HG02981 (cell line): Measurements from ENCODE around the gene SIPA1.

Experiments used
- ATAC-seq: cut with Tn5 transposase; IDR thresholded peaks from one replicate; pipeline ENCODE4 v1.9.1; 2021; ENCODE audit warnings: mild to moderate bottlenecking, moderate library complexity; ENCODE audit not compliant: unreplicated experiment

The SIPA1 gene

DNA sequence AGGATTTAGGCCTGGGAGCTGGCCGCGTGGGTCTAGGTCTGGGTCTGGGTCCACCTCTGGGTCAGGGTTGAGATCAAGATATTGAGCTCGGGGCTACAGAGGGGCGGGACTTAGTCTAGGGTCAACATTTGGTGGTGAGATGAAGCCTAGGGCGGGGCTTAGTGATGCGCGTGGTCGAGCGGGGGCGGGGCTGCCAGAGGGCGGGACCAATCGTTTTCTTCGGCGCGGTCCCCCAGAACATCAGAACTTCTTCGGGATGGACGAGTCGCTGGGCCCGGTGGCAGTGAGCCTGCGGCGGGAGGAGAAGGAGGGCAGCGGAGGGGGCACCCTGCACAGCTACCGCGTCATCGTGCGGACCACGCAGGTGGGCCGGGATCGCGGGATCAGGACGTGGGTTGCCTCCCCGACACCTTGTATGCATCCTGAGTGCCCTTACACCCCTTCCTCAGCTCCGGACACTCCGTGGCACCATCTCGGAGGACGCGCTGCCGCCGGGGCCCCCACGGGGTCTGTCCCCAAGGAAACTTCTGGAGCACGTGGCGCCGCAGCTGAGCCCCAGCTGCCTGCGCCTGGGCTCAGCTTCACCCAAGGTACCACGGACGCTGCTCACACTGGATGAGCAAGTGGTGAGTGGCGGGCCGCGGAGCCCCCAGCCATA, 4.2 kb downstream of the SIPA1 start:
- ATAC-seq, result no peak

DNA sequence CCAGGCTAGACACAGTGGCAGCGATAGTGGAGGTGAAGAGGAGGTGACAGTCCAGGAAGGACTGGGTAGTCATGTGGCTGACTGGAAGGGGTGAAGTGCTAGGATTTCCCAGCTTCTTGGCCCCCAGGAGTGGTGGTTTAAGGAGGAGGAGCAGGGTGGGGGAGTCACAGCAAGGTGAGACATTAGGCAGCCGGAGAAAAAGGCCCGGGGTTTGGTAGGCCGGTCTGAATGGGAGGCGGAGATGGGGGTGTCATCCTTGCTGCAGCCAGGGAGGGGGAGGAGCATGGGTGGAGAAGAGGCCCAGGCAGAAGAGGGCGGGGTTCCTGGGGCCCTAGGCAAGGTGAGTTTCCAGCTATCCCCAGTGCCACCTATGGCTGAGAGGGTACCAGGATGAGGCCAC, 6.1 kb downstream of the SIPA1 start:
- ATAC-seq, result no peak

DNA sequence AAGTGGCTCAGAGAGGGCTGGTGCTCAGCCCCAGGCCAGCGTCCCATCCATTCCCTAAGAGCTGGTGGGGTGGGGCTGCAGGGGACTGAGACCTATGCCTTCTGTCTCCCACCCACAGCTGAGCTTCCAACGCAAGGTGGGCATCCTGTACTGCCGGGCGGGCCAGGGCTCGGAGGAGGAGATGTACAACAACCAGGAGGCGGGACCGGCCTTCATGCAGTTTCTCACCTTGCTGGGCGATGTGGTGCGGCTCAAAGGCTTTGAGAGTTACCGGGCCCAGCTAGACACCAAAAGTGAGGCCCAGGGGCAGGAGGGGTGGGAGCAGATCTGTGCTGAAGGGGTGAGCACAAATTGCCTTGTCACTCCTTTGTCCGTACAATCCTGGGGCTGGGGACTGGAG, 6.9 kb downstream of the SIPA1 start:
- ATAC-seq, result no peak

DNA sequence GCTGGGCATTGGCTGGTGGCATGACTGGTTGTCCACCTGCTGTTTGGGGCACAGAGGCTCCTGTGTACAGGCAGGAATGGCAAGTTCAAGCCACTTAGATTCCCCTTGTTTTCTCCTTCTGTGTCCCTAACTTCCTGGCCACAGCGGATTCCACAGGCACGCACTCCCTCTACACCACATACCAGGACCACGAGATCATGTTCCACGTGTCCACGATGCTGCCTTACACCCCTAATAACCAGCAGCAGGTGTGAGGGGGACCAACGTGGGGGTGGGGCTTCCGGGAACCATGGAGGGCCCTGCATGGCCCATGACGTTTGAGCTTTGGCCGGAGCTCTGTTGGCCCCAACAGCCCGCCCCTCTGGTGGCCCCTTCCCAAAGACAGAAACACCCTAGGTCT, 7.8 kb downstream of the SIPA1 start:
- no peak for ATAC-seq

DNA sequence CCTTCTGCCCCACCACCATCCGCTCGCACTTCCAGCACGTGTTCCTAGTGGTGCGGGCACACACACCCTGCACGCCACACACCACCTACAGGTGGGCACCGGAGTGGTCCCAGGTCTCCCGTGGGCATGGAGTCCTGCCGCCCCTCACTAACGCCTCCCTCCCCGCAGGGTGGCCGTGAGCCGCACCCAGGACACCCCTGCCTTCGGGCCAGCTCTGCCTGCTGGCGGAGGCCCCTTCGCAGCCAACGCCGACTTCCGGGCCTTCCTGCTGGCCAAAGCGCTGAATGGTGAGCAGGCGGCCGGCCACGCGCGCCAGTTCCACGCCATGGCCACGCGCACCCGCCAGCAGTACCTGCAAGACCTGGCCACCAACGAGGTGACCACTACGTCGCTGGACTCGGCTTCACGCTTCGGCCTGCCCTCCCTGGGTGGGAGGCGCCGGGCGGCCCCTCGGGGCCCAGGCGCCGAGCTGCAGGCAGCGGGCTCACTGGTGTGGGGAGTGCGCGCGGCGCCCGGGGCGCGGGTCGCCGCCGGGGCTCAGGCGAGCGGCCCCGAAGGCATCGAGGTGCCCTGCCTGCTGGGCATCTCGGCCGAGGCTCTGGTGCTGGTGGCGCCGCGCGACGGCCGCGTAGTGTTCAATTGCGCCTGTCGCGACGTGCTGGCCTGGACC, 8.5 kb downstream of the SIPA1 start:
- ATAC-seq, result no peak

GRCh38 chr11:65646958-65647701, 9.2 kb downstream of the SIPA1 start:
- ATAC-seq, result no peak

DNA sequence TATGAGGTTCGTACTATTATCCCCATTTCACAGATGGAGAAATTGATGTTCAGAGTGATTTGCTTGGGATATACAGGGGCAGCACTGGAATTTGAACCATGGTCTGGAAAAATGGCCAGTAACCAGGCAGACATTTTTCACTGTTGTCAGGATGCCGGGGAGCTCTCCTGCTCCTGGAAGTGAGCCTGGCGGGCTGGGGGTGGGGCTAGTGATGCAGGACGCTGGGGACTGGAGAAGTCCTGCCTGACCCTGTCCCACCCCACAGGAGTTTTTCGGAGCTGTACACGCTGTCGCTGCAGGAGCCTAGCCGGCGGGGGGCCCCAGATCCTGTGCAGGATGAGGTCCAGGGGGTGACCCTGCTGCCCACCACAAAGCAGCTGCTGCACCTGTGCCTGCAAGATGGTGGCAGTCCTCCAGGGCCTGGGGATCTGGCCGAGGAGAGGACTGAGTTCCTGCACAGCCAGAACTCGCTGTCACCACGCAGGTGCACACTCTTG, 11.1 kb downstream of the SIPA1 start:
- ATAC-seq, result no peak

GRCh38 chr11:65649656-65650546, 12.0 kb downstream of the SIPA1 start:
- ATAC-seq, result no peak

DNA sequence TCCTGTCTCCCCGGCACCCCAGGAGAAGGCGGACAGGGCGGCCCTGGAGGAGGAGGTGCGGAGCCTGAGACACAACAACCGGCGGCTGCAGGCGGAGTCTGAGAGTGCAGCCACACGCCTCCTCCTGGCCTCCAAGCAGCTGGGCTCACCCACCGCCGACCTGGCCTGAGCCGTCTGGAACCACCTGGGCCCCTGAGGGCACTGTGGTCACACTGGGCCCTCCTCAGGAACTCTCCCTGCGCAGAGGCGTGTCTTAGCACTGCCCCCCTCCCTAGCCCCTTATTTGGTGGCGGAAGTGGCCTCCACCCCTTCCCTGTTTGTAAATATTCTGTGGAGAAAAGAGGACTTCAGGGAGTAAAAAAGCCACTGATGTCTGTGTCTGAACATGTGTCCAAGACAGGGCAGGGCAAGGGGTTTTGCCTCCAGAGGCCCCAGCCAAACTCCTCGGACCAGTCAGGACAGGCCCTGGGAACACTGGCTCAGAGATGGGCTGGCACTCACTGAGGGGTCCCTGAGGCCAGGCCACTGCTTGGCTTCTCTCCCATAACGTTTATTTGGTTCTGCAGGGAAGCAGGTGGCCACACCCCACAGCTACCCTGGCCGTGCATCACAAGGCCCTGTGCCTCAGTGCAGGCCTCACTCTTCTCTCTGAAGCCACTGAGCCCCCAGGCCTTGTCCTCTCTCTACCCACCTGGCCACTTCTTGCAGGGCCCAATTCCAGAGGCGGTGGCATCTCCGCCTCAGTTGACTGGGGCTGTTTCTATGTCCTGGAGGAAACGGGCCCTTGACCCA, 12.8 kb downstream of the SIPA1 start:
- no peak for ATAC-seq

DNA sequence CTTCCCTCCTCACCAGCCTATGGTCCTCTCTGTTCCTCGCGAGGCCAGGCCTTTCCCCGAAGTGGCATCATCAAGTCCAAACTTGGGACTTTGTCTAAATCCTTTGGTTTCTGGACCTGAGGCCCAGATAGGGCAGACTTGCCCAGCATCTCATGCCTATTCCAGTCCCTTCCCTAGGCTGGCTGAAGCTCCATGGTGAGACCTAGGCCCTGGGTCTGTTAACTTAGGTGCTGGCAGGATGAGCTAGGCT, 13.4 kb downstream of the SIPA1 start:
- ATAC-seq, result no peak

GRCh38 chr11:65651589-65652510, 13.9 kb downstream of the SIPA1 start:
- ATAC-seq, result no peak

DNA sequence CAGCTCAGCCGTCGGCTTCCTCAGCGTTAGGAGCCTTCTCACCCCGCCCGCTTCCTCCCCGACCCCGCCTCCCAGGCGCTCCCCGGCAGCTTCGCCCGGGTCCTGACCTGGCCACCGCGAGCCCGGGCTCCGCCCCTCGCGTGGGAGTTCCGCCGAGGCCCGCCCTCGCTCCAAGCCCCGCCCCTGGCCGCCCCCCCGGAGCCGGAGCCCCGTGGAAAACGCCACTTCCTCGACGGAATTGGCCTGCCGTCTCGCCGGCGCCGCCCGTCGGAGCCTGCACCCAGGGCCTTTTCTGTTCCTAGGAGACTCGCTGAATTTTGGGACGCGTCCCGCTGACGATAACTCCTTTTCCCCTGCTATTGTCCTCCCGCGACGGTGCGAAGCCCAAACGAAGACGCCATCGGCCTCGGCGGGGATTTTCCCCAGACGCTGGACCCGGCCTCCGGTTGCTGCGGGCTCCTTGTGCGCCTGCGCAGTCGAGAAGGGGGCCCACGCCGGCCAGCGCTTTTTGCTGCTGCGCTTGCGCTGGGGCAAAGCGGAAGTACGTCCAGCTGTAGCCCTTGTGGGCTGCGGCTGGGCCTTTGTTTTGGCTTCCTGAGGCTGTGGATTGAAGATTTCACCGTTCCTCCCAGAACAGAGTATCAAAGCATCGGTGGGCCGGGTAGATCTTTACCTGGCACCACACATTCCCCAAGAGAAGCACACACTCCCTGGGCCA, 14.8 kb downstream of the SIPA1 start:
- ATAC-seq, result peak; percentile 64

DNA sequence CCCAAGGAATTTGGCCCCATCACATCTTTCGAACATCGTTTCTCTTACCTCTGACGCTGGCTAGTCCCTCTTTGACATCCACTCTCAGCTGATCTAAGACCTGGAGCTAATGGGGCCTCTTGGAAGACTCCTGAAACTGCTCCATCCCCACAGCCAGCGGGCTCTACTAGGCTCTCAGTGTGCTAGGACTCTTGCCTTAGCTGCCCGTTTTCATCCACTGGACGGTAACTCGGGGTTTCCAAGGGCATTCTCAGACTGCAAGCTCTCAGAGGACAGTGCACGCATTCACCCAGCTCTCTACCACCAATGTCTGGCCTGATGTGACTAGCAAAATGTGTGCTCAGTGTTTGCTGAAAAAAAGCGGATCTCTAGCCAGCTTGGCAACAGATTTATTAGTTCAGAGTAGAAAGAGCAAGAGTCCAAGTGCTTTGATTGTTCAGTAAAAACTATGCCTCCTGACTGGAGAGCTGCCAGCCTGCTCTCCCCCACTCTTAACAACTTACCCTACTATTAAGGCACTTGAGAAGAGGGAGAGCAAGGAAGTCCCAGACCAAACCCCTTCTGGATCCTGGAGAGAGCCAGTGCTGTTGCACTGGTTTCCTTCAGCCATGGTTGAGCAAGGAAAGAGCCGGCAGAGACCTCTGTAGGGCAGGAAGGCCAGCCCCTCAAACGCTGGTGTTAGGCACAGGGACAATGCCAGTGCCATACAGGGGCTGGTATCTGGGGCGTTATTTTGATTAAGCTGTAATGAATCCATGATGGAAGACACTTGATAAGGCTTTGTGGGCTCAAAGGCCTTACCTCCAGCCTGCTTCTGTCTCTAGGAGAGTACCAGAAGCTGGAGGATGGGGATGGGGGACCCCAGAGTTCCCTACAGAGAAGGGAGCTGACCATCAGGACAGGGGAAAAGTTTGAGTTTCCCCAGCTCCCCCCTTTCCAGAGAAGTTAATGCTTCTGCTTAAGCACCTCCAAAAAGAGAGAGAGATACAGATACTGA, 15.6 kb downstream of the SIPA1 start:
- no peak for ATAC-seq

DNA sequence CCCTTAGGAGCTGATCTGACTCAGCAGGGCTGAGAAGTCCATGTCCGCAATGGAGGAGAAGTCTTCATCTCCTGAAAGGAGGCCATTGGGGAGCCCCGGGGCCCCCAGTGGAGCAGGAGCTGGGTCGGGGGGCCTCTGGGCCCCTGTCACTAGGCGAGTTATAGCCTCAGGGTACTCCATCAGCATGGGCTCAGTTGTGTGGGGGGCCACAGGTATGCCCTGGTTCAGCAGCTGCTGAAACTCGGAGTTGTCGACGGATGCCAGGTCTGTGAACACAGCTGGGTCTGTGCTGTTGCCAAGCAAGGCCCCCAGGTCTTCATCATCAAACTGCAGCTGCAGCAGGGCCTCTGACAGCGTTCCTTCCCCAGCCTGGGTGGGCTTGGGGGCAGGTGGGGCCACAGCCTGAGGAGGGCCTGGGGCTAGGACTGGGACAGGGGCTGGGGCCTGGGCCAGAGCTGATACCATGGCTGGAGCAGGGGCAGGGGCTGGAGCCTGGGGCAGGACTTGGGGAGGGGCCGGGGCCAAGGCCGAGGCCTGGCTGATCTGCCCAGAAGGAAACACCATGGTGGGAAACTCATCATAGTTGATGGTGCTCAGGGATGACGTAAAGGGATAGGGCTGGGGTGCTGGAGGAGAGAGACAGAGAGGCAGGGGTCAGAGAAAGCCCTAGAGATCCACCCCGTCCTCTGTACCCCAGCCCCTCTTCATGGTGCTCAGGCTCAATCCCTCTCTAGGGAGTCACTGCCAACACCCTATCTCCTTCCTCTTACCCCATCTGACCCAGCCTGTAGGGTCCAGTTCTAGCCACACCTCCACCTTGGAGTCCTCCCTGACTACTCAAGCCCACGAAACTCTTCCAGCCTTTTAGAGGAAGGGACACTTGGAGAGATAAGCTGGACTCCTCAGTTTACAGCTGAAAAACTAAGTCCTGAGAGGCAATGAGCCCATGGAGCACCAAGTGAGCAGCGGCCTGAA, 16.8 kb downstream of the SIPA1 start:
- no peak for ATAC-seq

DNA sequence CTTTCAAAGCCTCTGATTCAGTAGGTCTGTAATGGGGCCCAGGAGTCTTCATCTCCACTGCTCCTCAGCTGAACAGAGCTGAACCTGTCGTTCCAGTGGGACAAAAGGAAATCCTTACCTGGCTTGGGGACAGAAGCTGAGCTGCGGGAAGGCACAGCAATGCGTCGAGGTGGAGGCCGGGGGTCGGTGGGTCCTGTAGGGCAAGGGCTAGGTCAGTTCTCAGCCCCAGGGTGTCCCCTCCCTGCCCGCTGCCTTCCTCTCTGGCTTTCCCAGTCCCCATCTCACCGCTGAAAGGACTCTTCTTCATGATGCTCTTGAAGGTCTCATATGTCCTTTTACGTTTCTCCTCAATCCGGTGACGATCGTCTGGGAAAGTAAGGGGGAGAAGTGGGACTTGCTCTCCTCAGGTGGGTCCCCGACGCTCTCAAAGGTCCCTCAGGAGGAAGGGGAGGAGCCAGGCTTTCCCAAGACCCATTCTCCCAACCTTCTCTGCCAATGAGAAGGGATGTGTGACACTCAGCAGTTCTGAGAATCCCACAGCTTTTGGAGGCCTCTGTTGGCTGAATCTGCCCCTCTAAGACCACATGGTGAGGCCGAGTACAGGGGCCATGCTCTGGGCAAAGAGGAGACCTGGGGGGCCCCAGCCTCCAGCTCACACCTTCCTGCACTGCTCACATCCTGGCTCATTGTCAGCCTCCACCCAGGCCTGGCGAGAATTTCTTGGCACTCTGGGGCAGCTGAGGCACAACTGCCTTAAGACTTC, 17.9 kb downstream of the SIPA1 start:
- ATAC-seq, result no peak

DNA sequence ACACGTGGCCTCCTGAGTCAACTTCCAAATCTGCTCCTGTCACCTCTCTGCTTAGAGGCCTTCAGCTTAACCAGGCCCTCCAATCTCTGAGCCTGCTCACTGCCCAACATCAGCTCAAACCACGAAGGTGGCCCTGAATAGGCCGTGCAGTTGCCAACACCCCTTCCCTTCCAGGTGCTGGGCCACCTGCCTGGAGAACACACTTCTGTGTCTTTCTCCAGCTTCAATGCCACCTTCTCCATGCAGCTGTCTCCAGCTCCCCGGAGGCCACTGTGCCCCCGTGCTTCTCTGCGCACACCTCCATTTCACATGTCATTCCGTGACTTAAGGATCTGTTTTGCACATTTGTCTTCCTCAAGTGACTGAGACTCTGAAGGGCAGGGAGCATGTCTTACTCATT, 19.5 kb downstream of the SIPA1 start:
- ATAC-seq, result no peak
